Breast epithelium (tissue), 3 donors: ENCODE results near the gene MICAL3.

Experiments used
- POLR2A ChIP-seq: fragments of 450-650 bp; IDR thresholded peaks from one replicate; pipeline ENCODE4 v1.6.1; 2016; ENCODE audit warnings: antibody characterized with exemption, mild to moderate bottlenecking, moderate library complexity
- POLR2AphosphoS5 ChIP-seq, 3 donors: sonication (generic); formaldehyde crosslinking; IDR thresholded peaks; one replicate each; pipeline ENCODE4 v1.6.1; 2017; ENCODE audit warnings: antibody characterized with exemption in 3 of 3
- TF ChIP-seq, protein P1 (sequence below), 3 donors: fragments of 450-650 bp; IDR thresholded peaks; one replicate each; pipeline ENCODE4 v1.5.1; 2016 to 2017; ENCODE audit warnings: antibody characterized with exemption in 3 of 3, mild to moderate bottlenecking in 3 of 3, moderate library complexity in 3 of 3

DNA sequence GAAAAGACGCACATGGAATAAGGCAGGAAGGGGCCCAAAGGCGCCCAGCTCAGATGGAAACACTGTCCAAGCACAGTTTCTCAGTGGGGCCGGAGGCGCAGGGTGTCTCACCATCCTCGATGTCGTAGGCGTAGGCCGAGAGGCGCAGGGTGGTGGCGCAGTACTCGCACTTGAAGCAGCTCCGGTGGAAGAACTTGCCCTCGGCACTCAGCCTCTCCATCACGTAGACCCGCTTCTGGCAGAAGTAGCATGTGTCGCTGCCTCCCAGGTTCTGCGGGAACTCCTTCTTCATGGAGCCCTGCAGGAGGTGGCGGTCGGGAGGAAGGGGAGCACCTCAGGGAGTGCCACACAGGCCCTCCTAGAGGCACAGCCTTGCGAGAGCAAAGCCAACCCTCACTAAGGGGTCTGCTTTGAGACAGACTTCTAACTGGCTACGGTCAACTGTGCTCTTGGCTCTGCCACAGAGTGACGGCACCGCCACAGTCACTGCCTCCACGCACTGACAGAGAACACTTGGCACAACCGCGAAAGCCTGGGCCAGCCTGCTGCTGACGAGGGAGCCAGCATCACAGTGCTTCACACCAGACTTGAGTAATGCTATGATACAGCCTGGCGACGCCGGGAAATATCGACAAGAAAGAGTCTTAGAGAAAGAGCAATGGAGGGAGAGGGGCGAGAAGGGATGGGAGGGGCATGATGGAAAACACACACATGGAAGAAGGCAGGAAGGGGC, 152.5 kb downstream of the MICAL3 start:
- no peak for TF ChIP-seq POLR2A
- TF ChIP-seq, protein P1, sequence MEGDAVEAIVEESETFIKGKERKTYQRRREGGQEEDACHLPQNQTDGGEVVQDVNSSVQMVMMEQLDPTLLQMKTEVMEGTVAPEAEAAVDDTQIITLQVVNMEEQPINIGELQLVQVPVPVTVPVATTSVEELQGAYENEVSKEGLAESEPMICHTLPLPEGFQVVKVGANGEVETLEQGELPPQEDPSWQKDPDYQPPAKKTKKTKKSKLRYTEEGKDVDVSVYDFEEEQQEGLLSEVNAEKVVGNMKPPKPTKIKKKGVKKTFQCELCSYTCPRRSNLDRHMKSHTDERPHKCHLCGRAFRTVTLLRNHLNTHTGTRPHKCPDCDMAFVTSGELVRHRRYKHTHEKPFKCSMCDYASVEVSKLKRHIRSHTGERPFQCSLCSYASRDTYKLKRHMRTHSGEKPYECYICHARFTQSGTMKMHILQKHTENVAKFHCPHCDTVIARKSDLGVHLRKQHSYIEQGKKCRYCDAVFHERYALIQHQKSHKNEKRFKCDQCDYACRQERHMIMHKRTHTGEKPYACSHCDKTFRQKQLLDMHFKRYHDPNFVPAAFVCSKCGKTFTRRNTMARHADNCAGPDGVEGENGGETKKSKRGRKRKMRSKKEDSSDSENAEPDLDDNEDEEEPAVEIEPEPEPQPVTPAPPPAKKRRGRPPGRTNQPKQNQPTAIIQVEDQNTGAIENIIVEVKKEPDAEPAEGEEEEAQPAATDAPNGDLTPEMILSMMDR (IDR thresholded peaks at IDR 0.05) = no peak
- TF ChIP-seq POLR2AphosphoS5 (IDR thresholded peaks at IDR 0.05) = no peak
